ENCODE results near the gene SDHC.

- no peak for TF ChIP-seq CTCF (IDR thresholded peaks at IDR 0.05; ENCODE audit: control extremely low read depth in 1 of 3, insufficient read depth in 1 of 3, low read depth in 1 of 3, low read length in 3 of 3)
- TF ChIP-seq TAF1 (IDR thresholded peaks at IDR 0.05; ENCODE audit: low read depth, low read length): no peak
- no peak for TF ChIP-seq POLR2A (IDR thresholded peaks at IDR 0.05; ENCODE audit: control extremely low read depth in 1 of 2, low read depth in 2 of 2, low read length in 2 of 2)
- no peak for TF ChIP-seq ATF2 (IDR thresholded peaks at IDR 0.05; ENCODE audit: low read length)
- TF ChIP-seq RAD21 (IDR thresholded peaks at IDR 0.05 in 1 of 2, conservative IDR thresholded peaks at IDR 0.05 in 1 of 2; ENCODE audit: low read depth in 2 of 2, low read length in 2 of 2): no peak
- no peak for TF ChIP-seq CEBPB (IDR thresholded peaks at IDR 0.05; ENCODE audit: low read depth, low read length)
- no peak for TF ChIP-seq NANOG (IDR thresholded peaks at IDR 0.05; ENCODE audit: insufficient read depth, low read depth, low read length, poor library complexity, severe bottlenecking)
- TF ChIP-seq EZH2 (IDR thresholded peaks at IDR 0.05; ENCODE audit: low read depth, low read length, severe bottlenecking): no peak
- TF ChIP-seq BRCA1 (IDR thresholded peaks at IDR 0.05; ENCODE audit: low read depth, low read length): no peak
These were observed 93.3 kb downstream of the SDHC start for GRCh38 chr1:161407451-161407985.

All from H1 (cell line).